HCT116 (cell line): ENCODE results near the gene ARID3A. TPM values are rescaled to one million over a fixed set of nuclear protein-coding genes. Genes with fewer than 3 reads are reported as not detected.

Experiments
- ATAC-seq: fragments of 200-7000 bp; cut with Tn5 transposase; 2 replicates; pipeline ENCODE4 v1.9.1; 2020; ENCODE audit warnings: mild to moderate bottlenecking, moderate library complexity
- BruUV-seq: library from RNA; stranded (reverse); fragments of 400-500 nt; replicated peaks from 2 replicates; lab custom pipeline; 2021; lab: Mats Ljungman, UMichigan
- CTCF ChIA-PET: fragments of 300-600 bp; sonication (Branson Sonifier 250); formaldehyde crosslinking; loops from one replicate; lab custom pipeline; 2021; ENCODE audit warnings: antibody characterized with exemption; lab: Charles Lee
- POLR2A ChIA-PET: fragments of 300-600, 350-600 bp; sonication (Branson Sonifier 250); formaldehyde crosslinking; loops from one replicate; lab custom pipeline; 2021; ENCODE audit warnings: antibody characterized with exemption; lab: Charles Lee
- RAD21 ChIA-PET, 2 experiments: fragments of 300-600 bp; sonication (Branson Sonifier 250); formaldehyde crosslinking; loops; one replicate each; lab custom pipeline; 2023; ENCODE audit warnings: low total read pairs in 2 of 2; ENCODE audit not compliant: uncharacterized antibody in 2 of 2, unreplicated experiment in 2 of 2, low non-redundant PET in 1 of 2; lab: Charles Lee
- DNase-seq: peaks from one replicate; pipeline ENCODE4 v3.0.0-alpha.2; 2010; ENCODE audit warnings: low read depth, low spot score
- H2AFZ ChIP-seq: fragments of 200-600 bp; shearing (Covaris generic), sonication (generic); 2 replicates; pipeline ENCODE4 v1.6.1; 2017; ENCODE audit warnings: low read depth, mixed run types, mixed read lengths, antibody characterized with exemption, low read length; ENCODE audit not compliant: poor library complexity, severe bottlenecking
- H3K27ac ChIP-seq: 2 replicates; pipeline ENCODE4 v1.5.1; 2012; ENCODE audit warnings: low read depth, low read length
- H3K27me3 ChIP-seq: fragments of 200-600 bp; sonication (generic); 2 replicates; pipeline ENCODE4 v1.6.1; 2016; ENCODE audit warnings: mixed run types, low read length, mixed read lengths; ENCODE audit not compliant: insufficient read depth
- H3K36me3 ChIP-seq, 2 experiments: fragments of 200-500 bp in 1 of 2; fragments of 200-600 bp in 1 of 2; sonication (Bioruptor generic) in 1 of 2; sonication (generic) in 1 of 2; 2 replicates each; pipeline versions ENCODE4 v1.5.1 to v1.6.1; 2014 to 2016; ENCODE audit warnings: low read length in 2 of 2, inconsistent platforms in 1 of 2, mixed read lengths in 1 of 2, mixed run types in 1 of 2; ENCODE audit not compliant: insufficient read depth in 2 of 2, control insufficient read depth in 1 of 2
- H3K4me1 ChIP-seq, 2 experiments: fragments of 200-600 bp in 1 of 2; sonication (generic) in 1 of 2; 2 replicates each; pipeline versions ENCODE4 v1.5.1 to v1.6.1; 2012 to 2017; ENCODE audit warnings: low read length in 2 of 2, inconsistent platforms in 1 of 2, mild to moderate bottlenecking in 1 of 2, mixed read lengths in 1 of 2, mixed run types in 1 of 2, moderate library complexity in 1 of 2; ENCODE audit not compliant: insufficient read depth in 2 of 2, control insufficient read depth in 1 of 2
- H3K4me2 ChIP-seq: fragments of 200-600 bp; sonication (generic); 2 replicates; pipeline ENCODE4 v1.6.1; 2017; ENCODE audit warnings: mixed run types, low read length, mixed read lengths
- H3K4me3 ChIP-seq, 2 experiments: fragments of 200-600 bp in 1 of 2; sonication (generic) in 1 of 2; replicated peaks in 1 of 2; 2 replicates each; pipeline ENCODE4 v1.5.1; 2011 to 2016; ENCODE audit warnings: low read length in 2 of 2, control low read depth in 1 of 2, low read depth in 1 of 2, mild to moderate bottlenecking in 1 of 2, mixed read lengths in 1 of 2, mixed run types in 1 of 2
- H3K79me2 ChIP-seq: fragments of 200-600 bp; sonication (generic); 2 replicates; pipeline ENCODE4 v1.6.1; 2017; ENCODE audit warnings: mild to moderate bottlenecking, mixed run types, low read length, moderate library complexity, mixed read lengths; ENCODE audit not compliant: insufficient read depth
- H3K9ac ChIP-seq: fragments of 200-600 bp; sonication (generic); 2 replicates; pipeline ENCODE4 v1.6.1; 2016; ENCODE audit warnings: low read length, mixed read lengths
- H3K9me2 ChIP-seq: fragments of 200-600 bp; sonication (generic), shearing (Covaris generic); 2 replicates; pipeline ENCODE4 v1.6.1; 2017; ENCODE audit warnings: mixed run types, mild to moderate bottlenecking, moderate library complexity; ENCODE audit not compliant: insufficient read depth
- H3K9me3 ChIP-seq, 2 experiments: fragments of 200-500 bp in 1 of 2; fragments of 200-600 bp in 1 of 2; sonication (Bioruptor generic) in 1 of 2; sonication (generic) in 1 of 2; 2 replicates each; pipeline ENCODE4 v1.6.1; 2014 to 2017; ENCODE audit warnings: low read length in 2 of 2, mixed read lengths in 2 of 2, inconsistent platforms in 1 of 2, low read depth in 1 of 2, mild to moderate bottlenecking in 1 of 2, mixed run types in 1 of 2, moderate library complexity in 1 of 2; ENCODE audit not compliant: control insufficient read depth in 1 of 2, insufficient read depth in 1 of 2
- H4K20me1 ChIP-seq: fragments of 200-600 bp; sonication (generic), shearing (Covaris generic); 2 replicates; pipeline ENCODE4 v1.6.1; 2017; ENCODE audit warnings: mixed run types, mild to moderate bottlenecking, moderate library complexity; ENCODE audit not compliant: insufficient read depth
- ATF3 ChIP-seq: IDR thresholded peaks from 2 replicates; pipeline ENCODE4 v1.6.1; 2012
- CBX3 ChIP-seq: IDR thresholded peaks from 2 replicates; pipeline ENCODE4 v1.6.1; 2012; ENCODE audit warnings: low read depth
- CEBPB ChIP-seq: IDR thresholded peaks from 2 replicates; pipeline ENCODE4 v1.6.1; 2012; ENCODE audit warnings: low read depth
- CTCF ChIP-seq, 3 experiments: fragments of 200-600 bp in 1 of 3; sonication (generic) in 1 of 3; IDR thresholded peaks in 2 of 3; conservative IDR thresholded peaks in 1 of 3; 2 replicates each; pipeline ENCODE4 v1.5.1; 2012 to 2017; ENCODE audit warnings: low read depth in 2 of 3, low read length in 2 of 3, antibody characterized with exemption in 1 of 3, borderline replicate concordance in 1 of 3, control low read depth in 1 of 3, mild to moderate bottlenecking in 1 of 3, mixed read lengths in 1 of 3, mixed run types in 1 of 3, moderate library complexity in 1 of 3; ENCODE audit not compliant: insufficient read depth in 1 of 3
- EGR1 ChIP-seq: IDR thresholded peaks from 2 replicates; pipeline ENCODE4 v1.6.1; 2012; ENCODE audit warnings: low read depth
- EZH2 ChIP-seq: fragments of 200-600 bp; sonication (generic); IDR thresholded peaks from 2 replicates; pipeline ENCODE4 v1.6.1; 2017; ENCODE audit warnings: antibody characterized with exemption, mixed run types
- JUND ChIP-seq: IDR thresholded peaks from 2 replicates; pipeline ENCODE4 v1.6.1; 2012
- POLR2AphosphoS5 ChIP-seq: IDR thresholded peaks from 2 replicates; pipeline ENCODE4 v1.6.1; 2011; ENCODE audit warnings: mild to moderate bottlenecking, low read depth, low read length, moderate library complexity
- RAD21 ChIP-seq: IDR thresholded peaks from 2 replicates; pipeline ENCODE4 v1.6.1; 2012; ENCODE audit warnings: low read depth, mild to moderate bottlenecking
- SIN3A ChIP-seq: IDR thresholded peaks from 2 replicates; pipeline ENCODE4 v1.6.1; 2012; ENCODE audit warnings: low read depth
- SP1 ChIP-seq: IDR thresholded peaks from 2 replicates; pipeline ENCODE4 v1.6.1; 2012; ENCODE audit warnings: low read depth
- SRF ChIP-seq: IDR thresholded peaks from 2 replicates; pipeline ENCODE4 v1.6.1; 2012; ENCODE audit warnings: low read depth
- TCF7L2 ChIP-seq: IDR thresholded peaks from 2 replicates; pipeline ENCODE4 v1.7.0; 2011; ENCODE audit warnings: borderline replicate concordance, inconsistent platforms; ENCODE audit not compliant: insufficient read depth, insufficient read length; ENCODE audit errors: extremely low read depth
- ZFX ChIP-seq: fragments of 450-650 bp; IDR thresholded peaks from 2 replicates; pipeline ENCODE4 v1.6.1; 2017
- ZNF274 ChIP-seq: fragments of 200-500 bp; sonication (Bioruptor generic); IDR thresholded peaks from 2 replicates; pipeline ENCODE4 v1.6.1; 2014; ENCODE audit warnings: mild to moderate bottlenecking, low read depth, low read length, inconsistent platforms
- intact Hi-C: fragments of 100-400 bp; cut with micrococcal nuclease; formaldehyde crosslinking; loops from 2 replicates; pipeline ENCODE4 v1.10.0; 2022
- total RNA-seq: library from RNA; stranded (reverse); gene quantifications from one replicate; pipeline ENCODE4 v1.2.1, GENCODE V29; 2021; ENCODE audit not compliant: unreplicated experiment
- TF ChIP-seq, protein P1 (sequence below): IDR thresholded peaks from 2 replicates; pipeline ENCODE4 v1.6.1; 2011; ENCODE audit warnings: mild to moderate bottlenecking, low read length, moderate library complexity; ENCODE audit not compliant: insufficient replicate concordance; ENCODE audit errors: extremely low read depth

Gene ARID3A
- total RNA-seq, 1 experiment from 2014 or later = 21.8 TPM

DNA sequence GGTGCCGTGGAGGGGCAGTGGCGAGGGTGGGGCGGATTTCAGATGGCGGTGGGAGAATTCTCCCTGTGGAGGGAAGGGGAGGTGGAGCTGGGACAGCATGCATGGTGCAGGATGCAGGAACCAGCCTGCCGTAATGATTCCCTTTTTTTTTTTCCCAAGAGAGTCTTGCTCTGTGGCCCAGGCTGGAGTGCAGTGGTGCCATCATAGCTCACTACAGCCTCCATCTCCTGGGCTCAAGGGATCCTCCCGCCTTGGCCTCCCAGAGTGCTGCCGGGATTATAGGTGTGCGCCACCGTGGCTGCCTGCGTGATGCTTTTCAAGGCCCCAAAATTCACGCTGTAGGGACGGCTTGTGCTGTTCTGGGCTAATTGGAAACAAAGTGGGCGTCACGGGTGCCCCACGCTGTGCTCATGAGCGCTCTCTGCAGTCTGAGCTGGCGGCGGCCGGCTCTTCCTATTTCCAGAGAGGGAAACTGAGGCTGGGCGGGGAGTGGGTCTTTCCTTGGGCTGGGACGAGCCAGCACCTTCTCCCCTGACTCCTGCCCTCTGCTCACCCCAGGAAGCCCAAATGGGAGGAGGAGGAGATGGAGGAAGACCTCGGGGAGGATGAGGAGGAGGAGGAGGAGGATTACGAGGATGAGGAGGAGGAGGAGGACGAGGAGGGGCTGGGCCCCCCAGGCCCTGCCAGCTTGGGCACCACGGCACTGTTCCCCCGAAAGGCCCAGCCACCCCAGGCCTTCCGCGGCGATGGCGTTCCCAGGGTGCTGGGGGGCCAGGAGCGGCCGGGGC is 6.2 kb downstream of the ARID3A start:
- ATAC-seq = no peak
- H3K9ac ChIP-seq = no peak overlapping the region
- H3K79me2 ChIP-seq = peaks cover 10% of the 10 kb centered on the region; the same call in 1 of the 2 replicates
- BruUV-seq = no TSS peak
- H2AFZ ChIP-seq = no peak overlapping the region
- POLR2A ChIA-PET = no interaction called here
- RAD21 ChIA-PET = no interaction called here
- TF ChIP-seq JUND (no peak), SIN3A (no peak), SP1 (no peak), SRF (no peak), CTCF (IDR thresholded peaks at IDR 0.05 in 2 of 3, conservative IDR thresholded peaks at IDR 0.05 in 1 of 3; ENCODE audit: borderline replicate concordance in 1 of 3, insufficient read depth in 1 of 3, low read depth in 2 of 3, low read length in 2 of 3) (no peak), CEBPB (no peak), EGR1 (no peak), RAD21 (no peak), CBX3 (no peak), ZNF274 (no peak), TCF7L2 (no peak), ZFX (no peak), POLR2AphosphoS5 (no peak), ATF3 (no peak), EZH2 (no peak)
- TF ChIP-seq, protein P1, sequence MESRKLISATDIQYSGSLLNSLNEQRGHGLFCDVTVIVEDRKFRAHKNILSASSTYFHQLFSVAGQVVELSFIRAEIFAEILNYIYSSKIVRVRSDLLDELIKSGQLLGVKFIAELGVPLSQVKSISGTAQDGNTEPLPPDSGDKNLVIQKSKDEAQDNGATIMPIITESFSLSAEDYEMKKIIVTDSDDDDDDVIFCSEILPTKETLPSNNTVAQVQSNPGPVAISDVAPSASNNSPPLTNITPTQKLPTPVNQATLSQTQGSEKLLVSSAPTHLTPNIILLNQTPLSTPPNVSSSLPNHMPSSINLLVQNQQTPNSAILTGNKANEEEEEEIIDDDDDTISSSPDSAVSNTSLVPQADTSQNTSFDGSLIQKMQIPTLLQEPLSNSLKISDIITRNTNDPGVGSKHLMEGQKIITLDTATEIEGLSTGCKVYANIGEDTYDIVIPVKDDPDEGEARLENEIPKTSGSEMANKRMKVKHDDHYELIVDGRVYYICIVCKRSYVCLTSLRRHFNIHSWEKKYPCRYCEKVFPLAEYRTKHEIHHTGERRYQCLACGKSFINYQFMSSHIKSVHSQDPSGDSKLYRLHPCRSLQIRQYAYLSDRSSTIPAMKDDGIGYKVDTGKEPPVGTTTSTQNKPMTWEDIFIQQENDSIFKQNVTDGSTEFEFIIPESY = no peak
- TF ChIP-seq, all 23 proteins: peak for 0
- Histone ChIP-seq H3K4me3 (no peak overlapping the region), H3K27ac (no peak overlapping the region; the same call in 1 of the 2 replicates), H3K9me2 (no peaks in the 10 kb centered on the region), H3K27me3 (no peaks in the 10 kb centered on the region), H3K36me3 (peaks cover 0 to 4% of the 10 kb centered on the region in 2 experiments; a peak in 1 of 4 replicates), H3K9me3 (no peaks in the 10 kb centered on the region), H3K4me2 (no peak overlapping the region), H4K20me1 (no peaks in the 10 kb centered on the region), H3K4me1 (peaks cover 25 to 30% of the 10 kb centered on the region in 2 experiments)
- intact Hi-C loops = no loop called here
- no peak for DNase-seq
- CTCF ChIA-PET = no interaction called here
